Body of pancreas (tissue), 4 donors: ENCODE data around the gene CFDP1. TPM values are rescaled to one million over a fixed set of nuclear protein-coding genes. Genes with fewer than 3 reads are reported as not detected.
"Not testable (repeated sequence)": the region's sequence is repeated elsewhere in the genome, so short reads cannot be mapped to it uniquely, and the experiment has no call there.

Source experiments
- ATAC-seq: fragments of 150-250 bp; one replicate; pipeline ENCODE4 v1.9.1; 2016
- DNase-seq, 4 donors: peaks; one replicate each; pipeline ENCODE4 v3.0.0-alpha.2; 2019
- H3K27ac ChIP-seq, 4 donors: fragments of 200-600 bp; sonication (generic); 1 replicate in 3 of 4; 2 replicates in 1 of 4; pipeline versions ENCODE4 v1.5.1 to v1.6.1; 2016 to 2019; ENCODE audit warnings: mild to moderate bottlenecking in 1 of 4, mixed read lengths in 1 of 4, moderate library complexity in 1 of 4
- H3K27me3 ChIP-seq, 2 donors: fragments of 200-600 bp; sonication (generic); one replicate each; pipeline ENCODE4 v1.6.0; 2016; ENCODE audit warnings: mild to moderate bottlenecking in 1 of 2
- H3K36me3 ChIP-seq, 2 donors: fragments of 200-600 bp; sonication (generic); replicated peaks in 1 of 2; 2 replicates each; pipeline ENCODE4 v1.5.1; 2016; ENCODE audit warnings: low read depth in 2 of 2; ENCODE audit not compliant: insufficient read depth in 1 of 2
- H3K4me1 ChIP-seq: fragments of 200-600 bp; sonication (generic); one replicate; pipeline ENCODE4 v1.6.0; 2016
- H3K4me3 ChIP-seq, 2 donors: fragments of 200-600 bp; sonication (generic); 1 replicate in 1 of 2; 2 replicates in 1 of 2; pipeline ENCODE4 v1.5.1; 2016 to 2019
- H3K9me3 ChIP-seq, 3 donors: fragments of 200-600 bp; sonication (generic); 1 replicate in 2 of 3; 2 replicates in 1 of 3; pipeline ENCODE4 v1.5.1; 2016
- CTCF ChIP-seq, 7 experiments: fragments of 450-650 bp in 4 of 7; fragments of 200-600 bp in 3 of 7; sonication (generic) in 3 of 7; IDR thresholded peaks; one replicate each; pipeline ENCODE4 v1.5.1; 2016 to 2019; ENCODE audit warnings: antibody characterized with exemption in 7 of 7
- POLR2A ChIP-seq, 3 donors: fragments of 450-650 bp; IDR thresholded peaks; one replicate each; pipeline ENCODE4 v1.6.1; 2016; ENCODE audit warnings: antibody characterized with exemption in 3 of 3, mild to moderate bottlenecking in 2 of 3
- WGBS, 2 donors: methylation state at CpG; one replicate each; pipeline ENCODE4 v1.1.5; 2017; 5-methylcytosine and 5-hydroxymethylcytosine counted together
- intact Hi-C: fragments of 100-400 bp; cut with DNase I; formaldehyde crosslinking; loops from one replicate; pipeline ENCODE4 v1.15.1; 2023
- total RNA-seq, 2 donors: library from RNA; depleted of rRNA; stranded (reverse); fragments of >200 nt; gene quantifications; one replicate each; pipeline ENCODE4 v1.1.0, GENCODE V29; 2016

CFDP1 gene
- total RNA-seq, 2 donors from 2014 or later, result 34.0 to 65.3 TPM

DNA sequence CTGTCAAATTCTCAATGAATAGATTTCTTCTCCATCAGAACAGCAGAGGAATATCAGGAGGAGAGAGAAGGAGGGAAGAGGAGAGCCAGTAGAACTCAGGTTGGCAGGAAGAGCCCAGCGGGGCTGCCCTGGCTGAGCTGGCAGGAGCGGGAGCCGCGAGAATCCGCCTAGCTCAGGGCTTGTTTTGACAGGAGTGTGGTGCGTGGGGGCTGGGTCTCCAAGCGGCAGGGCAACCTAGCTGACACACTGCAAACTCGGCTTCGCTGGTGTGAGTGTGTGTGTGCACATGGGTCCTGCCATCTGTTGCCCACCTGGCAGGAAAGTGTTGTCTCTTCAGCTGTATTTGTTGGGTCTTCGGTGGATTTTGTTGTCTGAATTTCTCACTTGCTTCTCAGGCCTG is 154.0 kb downstream of the CFDP1 start:
- intact Hi-C loops, result no loop called here
- TF ChIP-seq POLR2A (IDR thresholded peaks at IDR 0.05), result no peak
- TF ChIP-seq CTCF (IDR thresholded peaks at IDR 0.05), result no peak
- H3K36me3 ChIP-seq, result no peaks in the 10 kb centered on the region
- no peak overlapping the region for H3K27ac ChIP-seq
- ATAC-seq, result peak; percentile 62
- no peak overlapping the region for H3K4me3 ChIP-seq
- DNase-seq, result peak in 3 of 4 donors; percentile 32 to 52 (median 46)
- no peaks in the 10 kb centered on the region for H3K27me3 ChIP-seq
- H3K9me3 ChIP-seq, result no peaks in the 10 kb centered on the region
- no peaks in the 10 kb centered on the region for H3K4me1 ChIP-seq
- whole genome bisulfite sequencing, 2 donors, result 17 to 27% methylated on average over 10 of the region's 10 CpGs

DNA sequence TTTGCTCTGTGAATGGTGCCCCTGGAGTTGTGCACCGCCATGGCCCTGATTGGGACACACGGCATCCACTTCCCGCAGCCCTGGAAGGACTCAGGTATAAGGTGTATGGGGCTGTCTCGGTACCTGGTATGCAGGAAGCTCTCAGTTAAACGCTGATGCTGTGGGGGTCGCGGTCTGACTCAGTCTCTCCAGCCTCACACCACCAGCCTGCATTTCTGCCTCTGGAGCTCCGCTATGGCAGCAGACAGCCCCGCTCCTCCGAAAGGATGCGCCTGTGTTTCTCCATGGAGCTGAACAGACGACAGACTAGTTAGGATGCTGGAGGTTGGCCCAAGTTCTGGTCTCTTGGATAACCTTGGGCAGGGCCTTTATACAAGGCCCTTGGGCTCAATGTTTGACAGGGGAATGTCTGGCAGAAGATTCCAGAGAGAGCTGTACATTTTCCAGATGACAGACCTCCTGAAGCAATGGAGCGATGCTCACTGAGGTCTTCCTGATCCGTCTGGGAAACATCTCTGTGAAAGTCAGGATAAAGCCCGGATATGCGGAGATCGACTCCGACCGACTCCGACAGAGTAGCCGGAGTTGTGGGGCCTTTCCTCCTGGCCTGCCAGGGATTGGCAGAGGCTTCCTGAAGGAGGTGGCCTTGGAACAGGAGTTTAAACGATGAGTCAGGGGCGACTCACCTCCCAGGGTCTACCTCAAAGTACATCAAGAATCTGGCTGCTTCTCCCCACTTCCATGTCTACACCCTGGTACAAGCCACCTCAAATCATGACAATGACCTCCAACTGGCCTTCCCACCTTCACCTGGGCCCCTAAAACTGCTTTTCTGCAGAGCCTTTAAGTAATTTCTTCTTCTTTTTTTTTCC is 160.0 kb downstream of the CFDP1 start:
- Histone ChIP-seq H3K36me3 (no peaks in the 10 kb centered on the region), H3K9me3 (no peaks in the 10 kb centered on the region), H3K27ac (no peak overlapping the region), H3K4me3 (no peak overlapping the region), H3K4me1 (peaks cover 2% of the 10 kb centered on the region), H3K27me3 (no peaks in the 10 kb centered on the region)
- intact Hi-C loops, result no loop called here
- ATAC-seq (peak; percentile 27), DNase-seq (no peak)
- WGBS, 2 donors, result 82 to 94% methylated on average over 12 to 23 of the region's 23 CpGs
- TF ChIP-seq CTCF (IDR thresholded peaks at IDR 0.05), result no peak
- TF ChIP-seq POLR2A (IDR thresholded peaks at IDR 0.05), result no peak

DNA sequence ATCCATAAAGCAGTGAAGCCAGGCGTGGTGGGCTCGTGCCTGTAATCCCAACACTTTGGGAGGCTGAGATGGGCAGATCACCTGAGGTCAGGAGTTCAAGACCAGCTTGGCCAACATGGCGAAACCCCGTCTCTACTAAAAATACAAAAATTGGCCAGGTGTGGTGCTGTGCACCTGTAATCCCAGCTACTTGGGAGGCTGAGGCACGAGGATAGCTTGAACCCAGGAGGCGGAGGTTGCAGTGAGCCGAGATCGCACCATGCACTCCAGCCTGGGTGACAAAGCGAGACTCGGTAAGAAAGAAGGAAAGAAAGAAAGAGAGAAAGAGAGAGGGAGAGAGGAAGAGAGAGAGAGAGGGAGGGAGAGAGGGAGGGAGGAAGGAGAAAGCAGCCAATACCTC is 160.7 kb downstream of the CFDP1 start:
- H3K27ac ChIP-seq, H3K4me3 ChIP-seq, DNase-seq, H3K9me3 ChIP-seq, H3K4me1 ChIP-seq, H3K27me3 ChIP-seq, H3K36me3 ChIP-seq, intact Hi-C loops, ATAC-seq: not testable (repeated sequence)
- 92 to 93% methylated on average over 7 to 10 of the region's 10 CpGs for WGBS, 2 donors

DNA sequence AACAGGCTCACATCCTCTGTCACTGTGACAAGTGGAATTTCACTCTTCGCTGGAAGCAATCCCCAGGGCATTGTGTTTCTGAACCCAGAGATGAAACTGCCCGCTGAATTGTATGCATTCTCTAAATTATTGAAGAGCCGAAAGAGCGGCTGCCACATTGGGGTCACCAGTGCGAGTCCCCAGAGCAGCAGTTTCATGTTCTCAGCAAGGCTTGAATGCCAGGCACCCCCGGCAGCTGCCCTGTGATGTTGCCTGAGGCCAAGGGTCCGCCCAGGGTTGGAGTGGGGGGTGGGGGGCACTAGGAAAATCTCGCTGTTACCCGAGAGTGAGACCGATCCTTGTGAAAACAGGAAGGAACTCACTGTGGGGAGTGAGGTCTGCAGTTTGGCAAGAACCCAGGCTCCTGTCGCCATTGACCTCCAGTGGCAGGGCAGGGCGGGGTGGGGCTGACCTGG is 161.2 kb downstream of the CFDP1 start:
- H3K4me1 ChIP-seq, result peaks cover 13% of the 10 kb centered on the region
- DNase-seq (no peak), ATAC-seq (no peak)
- H3K27ac ChIP-seq, result no peak overlapping the region
- H3K27me3 ChIP-seq, result no peaks in the 10 kb centered on the region
- no peaks in the 10 kb centered on the region for H3K9me3 ChIP-seq
- TF ChIP-seq CTCF (IDR thresholded peaks at IDR 0.05), result no peak
- no peak for TF ChIP-seq POLR2A (IDR thresholded peaks at IDR 0.05)
- intact Hi-C loops, result no loop called here
- H3K4me3 ChIP-seq, result no peak overlapping the region
- WGBS, 2 donors, result 58 to 77% methylated on average over 6 to 12 of the region's 12 CpGs
- H3K36me3 ChIP-seq, result no peaks in the 10 kb centered on the region

- DNase-seq, result no peak
Measured at GRCh38 chr16:75271441-75272096, 161.7 kb downstream of the CFDP1 start.

DNA sequence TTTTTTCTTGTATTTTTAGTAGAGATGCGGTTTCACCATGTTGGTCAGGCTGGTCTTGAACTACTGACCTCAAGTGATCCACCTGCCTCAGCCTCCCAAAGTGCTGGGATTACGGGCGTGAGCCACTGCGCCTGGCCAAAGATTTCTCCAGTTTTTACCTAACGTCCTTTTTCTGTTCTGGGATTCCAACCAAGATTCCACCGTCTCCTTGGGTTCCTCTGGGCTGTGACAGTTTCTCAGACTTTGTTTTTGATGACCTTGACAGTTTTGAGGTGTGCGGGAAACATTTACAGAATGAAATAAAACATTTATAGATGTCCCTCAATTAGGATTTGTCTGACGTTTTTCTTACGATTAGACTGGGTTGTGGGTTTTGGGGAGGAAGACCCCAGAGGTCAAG is 163.9 kb downstream of the CFDP1 start:
- H3K27me3 ChIP-seq, ATAC-seq, DNase-seq, H3K9me3 ChIP-seq, H3K27ac ChIP-seq, intact Hi-C loops, H3K36me3 ChIP-seq, H3K4me3 ChIP-seq: not testable (repeated sequence)
- 72% methylated on average over 9 of the region's 9 CpGs for WGBS, 2 donors
- H3K4me1 ChIP-seq, result peaks cover 32% of the 10 kb centered on the region

More at GRCh38 chr16:75271441-75272096, 161.7 kb downstream of the CFDP1 start:
- intact Hi-C loops, result no loop called here
- no peak overlapping the region for H3K27ac ChIP-seq
- no peak overlapping the region for H3K4me3 ChIP-seq
- ATAC-seq, result no peak
- no peaks in the 10 kb centered on the region for H3K9me3 ChIP-seq
- 88 to 97% methylated on average over 3 to 4 of the region's 6 CpGs for WGBS, 2 donors
- TF ChIP-seq POLR2A (IDR thresholded peaks at IDR 0.05), result no peak
- TF ChIP-seq CTCF (IDR thresholded peaks at IDR 0.05), result no peak
- no peaks in the 10 kb centered on the region for H3K27me3 ChIP-seq
- H3K4me1 ChIP-seq, result peaks cover 19% of the 10 kb centered on the region
- no peaks in the 10 kb centered on the region for H3K36me3 ChIP-seq
